Right lobe of liver (tissue), 6 donors: ENCODE data around the gene IRF2BP1. TPM values are rescaled to one million over a fixed set of nuclear protein-coding genes. Genes with fewer than 3 reads are reported as not detected.
"Not testable (repeated sequence)": the region's sequence is repeated elsewhere in the genome, so short reads cannot be mapped to it uniquely, and the experiment has no call there.

ENCODE experiments used
- ATAC-seq, 4 donors: fragments of 200-7000 bp; cut with Tn5 transposase; one replicate each; pipeline ENCODE4 v1.9.1; 2020; ENCODE audit warnings: mild to moderate bottlenecking in 4 of 4, moderate library complexity in 4 of 4
- DNase-seq, 3 donors: peaks; one replicate each; pipeline ENCODE4 v3.0.0-alpha.2; 2020
- H3K27ac ChIP-seq, 3 donors: fragments of 200-600 bp; one replicate each; pipeline ENCODE4 v1.8.0; 2022
- H3K27me3 ChIP-seq, 2 donors: fragments of 200-600 bp; one replicate each; pipeline ENCODE4 v1.8.0; 2022
- H3K36me3 ChIP-seq, 4 donors: fragments of 200-600 bp; sonication (generic) in 1 of 4; one replicate each; pipeline versions ENCODE4 v1.5.1 to v1.8.0; 2017 to 2022; ENCODE audit warnings: control low read depth in 1 of 4
- H3K4me1 ChIP-seq, 4 donors: fragments of 200-600 bp; sonication (generic) in 1 of 4; one replicate each; pipeline versions ENCODE4 v1.5.1 to v1.8.0; 2017 to 2022; ENCODE audit warnings: control low read depth in 1 of 4
- H3K4me3 ChIP-seq, 3 donors: fragments of 200-600 bp; one replicate each; pipeline ENCODE4 v1.8.0; 2022
- H3K9me3 ChIP-seq, 4 donors: fragments of 200-600 bp; sonication (generic) in 1 of 4; one replicate each; pipeline versions ENCODE4 v1.5.1 to v1.8.0; 2017 to 2022; ENCODE audit warnings: control low read depth in 1 of 4
- POLR2A ChIP-seq: fragments of 450-650 bp; IDR thresholded peaks from one replicate; pipeline ENCODE4 v1.6.1; 2017; ENCODE audit warnings: antibody characterized with exemption, mild to moderate bottlenecking
- WGBS: methylation state at CpG from one replicate; pipeline ENCODE4 v1.1.6; 2018; ENCODE audit warnings: low coverage, low lambda C conversion rate; ENCODE audit not compliant: insufficient coverage; ENCODE audit errors: missing lambda C conversion rate; 5-methylcytosine and 5-hydroxymethylcytosine counted together
- intact Hi-C, 2 donors: fragments of 100-400 bp; cut with DNase I; formaldehyde crosslinking; loops; one replicate each; pipeline versions ENCODE4 v1.11.2 to v1.14.1; 2022
- total RNA-seq, 6 experiments: library from RNA; depleted of rRNA in 2 of 6; stranded (reverse); fragments of >200 nt in 2 of 6; fragmentation: NEBNext Ultra II Directional in 3 of 6; extraction: Animal tissue kit (Norgen Biotek cat#: 25700) in 3 of 6; gene quantifications; one replicate each; pipeline versions ENCODE4 v1.1.0 to v1.2.4, GENCODE V29; 2016 to 2023
- TF ChIP-seq, protein P1 (sequence below), 4 donors: fragments of 200-600 bp in 3 of 4; fragments of 450-650 bp in 1 of 4; IDR thresholded peaks; one replicate each; pipeline versions ENCODE4 v1.5.1 to v1.8.0; 2016 to 2022; ENCODE audit warnings: antibody characterized with exemption in 4 of 4, mild to moderate bottlenecking in 2 of 4
- donor health status: DM: no; HTN: yes; CAD: no.
- donor health status: DM: no; HTN: no; CAD: no.
- donor health status: DM: no; HTN: no; CAD: no.
- donor health status: DM: no; HTN: yes; CAD: no.
- donor health status: DM: no; HTN: yes; CAD: no.

IRF2BP1 gene
- total RNA-seq, 6 experiments from 2014 or later: 12.8 to 21.5 (median 15.5) TPM

DNA sequence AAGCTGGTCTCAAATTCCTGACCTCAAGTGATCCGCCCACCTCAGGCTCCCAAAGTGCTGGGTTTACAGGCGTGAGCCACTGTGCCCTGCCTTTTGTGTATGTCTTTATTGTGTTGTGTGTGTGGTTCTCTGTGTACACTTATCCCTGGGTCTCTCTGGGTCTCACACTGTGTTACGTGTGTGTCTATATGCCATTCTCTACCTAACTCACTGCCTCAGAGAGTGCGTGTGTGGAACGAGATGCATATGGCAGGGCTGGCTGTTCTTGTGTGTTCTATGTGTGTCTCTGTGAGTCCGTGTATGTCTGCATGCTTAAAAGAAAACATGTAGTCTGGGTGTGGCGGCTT, 11.3 kb downstream of the IRF2BP1 start:
- 43% methylated on average over 5 of the region's 7 CpGs for WGBS
- TF ChIP-seq POLR2A: no peak
- TF ChIP-seq, protein P1, sequence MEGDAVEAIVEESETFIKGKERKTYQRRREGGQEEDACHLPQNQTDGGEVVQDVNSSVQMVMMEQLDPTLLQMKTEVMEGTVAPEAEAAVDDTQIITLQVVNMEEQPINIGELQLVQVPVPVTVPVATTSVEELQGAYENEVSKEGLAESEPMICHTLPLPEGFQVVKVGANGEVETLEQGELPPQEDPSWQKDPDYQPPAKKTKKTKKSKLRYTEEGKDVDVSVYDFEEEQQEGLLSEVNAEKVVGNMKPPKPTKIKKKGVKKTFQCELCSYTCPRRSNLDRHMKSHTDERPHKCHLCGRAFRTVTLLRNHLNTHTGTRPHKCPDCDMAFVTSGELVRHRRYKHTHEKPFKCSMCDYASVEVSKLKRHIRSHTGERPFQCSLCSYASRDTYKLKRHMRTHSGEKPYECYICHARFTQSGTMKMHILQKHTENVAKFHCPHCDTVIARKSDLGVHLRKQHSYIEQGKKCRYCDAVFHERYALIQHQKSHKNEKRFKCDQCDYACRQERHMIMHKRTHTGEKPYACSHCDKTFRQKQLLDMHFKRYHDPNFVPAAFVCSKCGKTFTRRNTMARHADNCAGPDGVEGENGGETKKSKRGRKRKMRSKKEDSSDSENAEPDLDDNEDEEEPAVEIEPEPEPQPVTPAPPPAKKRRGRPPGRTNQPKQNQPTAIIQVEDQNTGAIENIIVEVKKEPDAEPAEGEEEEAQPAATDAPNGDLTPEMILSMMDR (IDR thresholded peaks at IDR 0.05): no peak
- peak overlapping the region; percentile 43 to 91 (median 47) for H3K27ac ChIP-seq

DNA sequence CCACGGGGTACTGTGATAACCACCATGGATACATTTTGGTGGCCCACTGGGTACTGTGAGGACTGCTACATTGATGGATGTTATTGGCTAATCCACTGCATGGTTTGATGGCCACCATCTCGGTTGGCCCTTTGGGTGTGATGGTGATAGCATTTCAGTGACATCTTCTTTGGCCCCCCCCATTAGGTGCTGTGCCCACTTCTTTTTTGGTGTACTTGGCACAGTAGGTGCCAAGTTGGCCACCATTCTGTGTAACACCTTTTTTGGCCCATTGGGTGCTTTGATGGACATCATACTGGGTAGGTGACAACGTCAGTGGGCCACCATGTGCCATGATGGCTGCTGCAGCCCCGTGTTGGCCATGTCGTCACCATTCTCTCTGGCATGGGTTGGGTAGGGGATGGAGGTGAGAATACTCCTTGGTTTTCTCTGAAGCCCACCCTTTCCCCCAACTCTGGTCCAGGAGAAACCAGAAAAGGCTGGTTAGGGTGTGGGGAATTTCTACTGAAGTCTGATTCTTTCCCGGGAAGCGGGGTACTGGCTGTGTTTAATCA, 12.6 kb downstream of the IRF2BP1 start:
- Histone ChIP-seq H3K4me1 (peaks cover 0 to 56% (median 20%) of the 10 kb centered on the region in 4 donors), H3K27me3 (no peaks in the 10 kb centered on the region), H3K36me3 (peaks cover 0 to 2% (median 0%) of the 10 kb centered on the region in 4 donors), H3K9me3 (no peaks in the 10 kb centered on the region), H3K4me3 (peak overlapping the region in 1 of 3 donors; percentile 6), H3K27ac (peak overlapping the region; percentile 4 to 91 (median 29))
- intact Hi-C loops: no loop called here
- no peak for TF ChIP-seq POLR2A
- TF ChIP-seq, protein P1 (IDR thresholded peaks at IDR 0.05): no peak
- ATAC-seq: no peak
- no peak for DNase-seq
- 16% methylated on average over 4 of the region's 7 CpGs for WGBS

More for the DNA sequence above, 11.3 kb downstream of the IRF2BP1 start:
- intact Hi-C loops: no loop called here
- no peak for DNase-seq
- Histone ChIP-seq H3K9me3 (no peaks in the 10 kb centered on the region), H3K4me3 (peak overlapping the region in 2 of 3 donors; percentile 13 to 14), H3K27me3 (no peaks in the 10 kb centered on the region), H3K4me1 (peaks cover 0 to 65% (median 26%) of the 10 kb centered on the region in 4 donors), H3K36me3 (peaks cover 0 to 2% (median 0%) of the 10 kb centered on the region in 4 donors)
- ATAC-seq: no peak

DNA sequence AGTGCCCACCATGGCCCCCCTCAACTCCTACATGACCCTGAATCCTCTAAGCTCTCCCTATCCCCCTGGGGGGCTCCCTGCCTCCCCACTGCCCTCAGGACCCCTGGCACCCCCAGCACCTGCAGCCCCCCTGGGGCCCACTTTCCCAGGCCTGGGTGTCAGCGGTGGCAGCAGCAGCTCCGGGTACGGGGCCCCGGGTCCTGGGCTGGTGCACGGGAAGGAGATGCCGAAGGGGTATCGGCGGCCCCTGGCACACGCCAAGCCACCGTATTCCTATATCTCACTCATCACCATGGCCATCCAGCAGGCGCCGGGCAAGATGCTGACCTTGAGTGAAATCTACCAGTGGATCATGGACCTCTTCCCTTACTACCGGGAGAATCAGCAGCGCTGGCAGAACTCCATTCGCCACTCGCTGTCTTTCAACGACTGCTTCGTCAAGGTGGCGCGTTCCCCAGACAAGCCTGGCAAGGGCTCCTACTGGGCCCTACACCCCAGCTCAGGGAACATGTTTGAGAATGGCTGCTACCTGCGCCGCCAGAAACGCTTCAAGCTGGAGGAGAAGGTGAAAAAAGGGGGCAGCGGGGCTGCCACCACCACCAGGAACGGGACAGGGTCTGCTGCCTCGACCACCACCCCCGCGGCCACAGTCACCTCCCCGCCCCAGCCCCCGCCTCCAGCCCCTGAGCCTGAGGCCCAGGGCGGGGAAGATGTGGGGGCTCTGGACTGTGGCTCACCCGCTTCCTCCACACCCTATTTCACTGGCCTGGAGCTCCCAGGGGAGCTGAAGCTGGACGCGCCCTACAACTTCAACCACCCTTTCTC, 13.6 kb downstream of the IRF2BP1 start:
- H3K4me1 ChIP-seq: peaks cover 0 to 48% (median 16%) of the 10 kb centered on the region in 4 donors
- intact Hi-C loops: no loop called here
- H3K9me3 ChIP-seq: no peaks in the 10 kb centered on the region
- no peak for TF ChIP-seq POLR2A
- no peaks in the 10 kb centered on the region for H3K27me3 ChIP-seq
- no peak for ATAC-seq
- DNase-seq: no peak
- H3K4me3 ChIP-seq: no peak overlapping the region
- WGBS: 17% methylated on average over 3 of the region's 34 CpGs
- peak overlapping the region in 1 of 3 donors; percentile 91 for H3K27ac ChIP-seq
- H3K36me3 ChIP-seq: peaks cover 0 to 2% (median 0%) of the 10 kb centered on the region in 4 donors

DNA sequence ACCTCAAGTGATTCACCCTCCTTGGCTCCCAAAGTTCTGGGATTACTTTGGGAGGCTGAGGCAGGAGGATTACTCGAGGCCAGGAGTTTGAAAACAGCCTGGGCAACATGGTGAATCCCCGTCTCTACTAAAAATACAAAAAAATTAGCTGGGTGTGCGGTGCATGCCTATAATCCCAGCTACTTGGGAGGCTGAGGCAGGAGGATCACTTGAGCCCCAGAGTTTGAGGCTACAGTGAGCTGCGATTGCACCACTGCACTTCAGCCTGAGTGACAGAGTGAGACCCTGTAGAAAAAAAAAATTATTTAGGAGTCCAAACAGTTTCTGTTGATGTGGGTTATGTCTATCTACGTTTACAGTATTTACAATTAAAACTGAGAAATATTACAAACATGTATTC, 15.1 kb downstream of the IRF2BP1 start:
- peaks cover 0 to 2% (median 0%) of the 10 kb centered on the region in 4 donors for H3K36me3 ChIP-seq
- no peak overlapping the region for H3K27ac ChIP-seq
- H3K27me3 ChIP-seq: no peaks in the 10 kb centered on the region
- DNase-seq: no peak
- no peak overlapping the region for H3K4me3 ChIP-seq
- H3K9me3 ChIP-seq: no peaks in the 10 kb centered on the region
- H3K4me1 ChIP-seq: peaks cover 0 to 46% (median 17%) of the 10 kb centered on the region in 4 donors
- WGBS: 65% methylated on average over 5 of the region's 5 CpGs
- TF ChIP-seq, protein P1 (IDR thresholded peaks at IDR 0.05): no peak
- TF ChIP-seq POLR2A: no peak
- intact Hi-C loops: no loop called here
- ATAC-seq: no peak

DNA sequence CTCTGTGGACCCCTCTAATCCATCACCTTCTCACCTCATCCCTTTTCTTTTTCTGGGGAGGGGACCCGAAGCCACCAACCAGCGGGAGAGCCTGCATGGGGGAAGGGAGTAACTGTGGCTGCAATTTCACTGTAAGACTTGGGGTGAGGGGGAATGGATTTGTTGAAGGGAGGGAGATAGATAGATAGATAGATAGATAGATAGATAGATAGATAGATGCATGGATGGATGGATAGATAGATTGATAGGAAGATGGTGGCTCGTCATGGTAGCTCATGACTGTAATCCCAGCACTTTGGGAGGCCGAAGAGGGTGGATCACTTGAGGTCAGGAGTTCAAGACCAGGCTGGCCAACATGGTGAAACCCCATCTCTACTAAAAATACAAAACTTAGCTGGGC, 18.7 kb downstream of the IRF2BP1 start:
- H3K27ac ChIP-seq, DNase-seq, H3K27me3 ChIP-seq, H3K36me3 ChIP-seq, intact Hi-C loops, ATAC-seq, H3K9me3 ChIP-seq: not testable (repeated sequence)
- Histone ChIP-seq H3K4me3 (peak overlapping the region in 1 of 3 donors; percentile 98), H3K4me1 (peaks cover 0 to 17% (median 3%) of the 10 kb centered on the region in 4 donors)
- 38% methylated on average over 4 of the region's 4 CpGs for WGBS
